ENCODE data around the gene CDON.

CDON gene

GRCh38 chr11:126082251-126083109 is 19.8 kb upstream of the CDON start:
- DNase-seq = no peak

DNA sequence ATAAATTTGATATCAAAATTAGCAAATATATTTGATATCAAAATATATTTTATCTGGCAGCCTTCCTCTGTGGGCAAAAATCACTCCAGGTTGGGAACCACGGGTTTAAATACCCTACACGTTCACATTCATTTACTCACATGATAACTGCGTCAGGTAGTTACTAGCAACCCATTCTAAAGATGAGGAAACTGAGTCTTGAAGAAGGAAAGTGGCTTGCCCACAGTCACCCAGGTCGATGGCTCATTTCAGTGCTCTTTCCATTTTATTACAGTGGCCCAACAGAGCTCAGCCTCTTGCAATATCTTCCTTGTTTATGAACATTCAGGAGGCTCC is 19.2 kb upstream of the CDON start:
- DNase-seq = no peak

DNA sequence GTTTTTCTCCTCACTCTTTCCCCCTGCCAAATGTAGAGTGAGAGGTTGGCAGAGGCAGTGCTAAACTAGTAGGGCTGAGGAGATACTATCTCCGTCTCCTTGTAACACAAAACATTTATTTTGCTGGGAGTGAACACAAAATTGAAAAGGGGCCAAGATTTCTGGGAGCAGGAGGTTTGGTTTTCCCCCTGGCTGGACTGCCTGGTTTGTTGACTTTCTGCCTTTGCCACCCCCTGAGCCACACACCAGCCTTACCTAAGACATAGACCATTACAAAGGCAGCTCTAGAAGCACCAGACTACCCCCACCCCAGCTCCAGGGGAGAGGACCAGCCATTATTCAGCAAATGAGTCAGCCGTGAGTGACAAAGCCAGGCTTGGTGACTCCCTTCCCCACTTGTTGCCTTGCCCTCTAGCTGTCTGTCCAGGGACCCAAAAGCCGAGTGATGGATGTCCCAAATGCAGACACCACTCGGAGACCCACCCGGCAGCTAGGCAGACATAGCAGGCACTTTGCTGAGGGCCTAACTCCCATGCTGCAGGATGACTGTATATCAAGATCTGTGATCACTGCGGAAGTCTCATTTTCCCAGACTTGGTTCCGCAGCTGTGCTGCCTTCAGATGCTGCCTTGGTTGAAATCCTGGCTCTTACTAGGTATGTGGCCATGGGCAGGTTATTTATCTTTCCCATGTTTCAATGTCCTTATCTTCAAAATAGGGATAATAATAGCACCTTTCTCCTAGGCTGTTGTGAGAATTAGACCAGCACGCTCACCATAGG is 17.7 kb upstream of the CDON start:
- no peak for DNase-seq

GRCh38 chr11:126079621-126080124 is 17.0 kb upstream of the CDON start:
- DNase-seq = no peak

- DNase-seq = no peak
These were observed 14.0 kb upstream of the CDON start for GRCh38 chr11:126076641-126077040.

- DNase-seq = peak in 1 of 5 experiments; percentile 37
These were observed 10.3 kb upstream of the CDON start for GRCh38 chr11:126072801-126073594.

DNA sequence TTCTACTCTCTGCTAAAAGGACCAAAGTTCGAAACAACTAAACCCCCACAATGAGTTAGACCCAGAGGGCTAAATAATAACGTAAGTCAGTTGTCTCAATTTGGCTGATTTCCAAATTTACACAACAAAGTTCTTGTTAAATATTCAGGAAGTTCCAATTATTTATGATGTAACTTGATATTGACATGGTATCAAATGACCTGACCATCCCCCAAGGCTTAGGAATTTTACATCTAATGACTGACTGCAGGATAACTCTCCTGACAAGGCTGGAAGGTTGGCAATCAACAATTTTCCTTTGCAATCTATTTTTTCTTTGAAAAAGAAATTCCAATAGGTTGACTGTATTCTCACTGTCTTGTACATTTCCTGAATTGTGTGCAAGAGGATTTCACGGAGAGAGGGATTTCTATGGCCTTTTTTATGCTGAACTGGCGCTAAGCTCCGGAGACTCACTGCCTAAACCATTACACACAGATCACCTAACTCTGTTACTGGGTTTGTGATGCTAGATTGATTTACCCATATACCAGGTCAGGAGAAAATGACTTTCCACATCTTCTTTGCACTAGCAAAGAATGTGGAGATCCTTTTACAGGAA is 9.6 kb upstream of the CDON start:
- no peak for DNase-seq

- DNase-seq = no peak
These were observed 814 bp upstream of the CDON start for GRCh38 chr11:126063507-126063852.

DNA sequence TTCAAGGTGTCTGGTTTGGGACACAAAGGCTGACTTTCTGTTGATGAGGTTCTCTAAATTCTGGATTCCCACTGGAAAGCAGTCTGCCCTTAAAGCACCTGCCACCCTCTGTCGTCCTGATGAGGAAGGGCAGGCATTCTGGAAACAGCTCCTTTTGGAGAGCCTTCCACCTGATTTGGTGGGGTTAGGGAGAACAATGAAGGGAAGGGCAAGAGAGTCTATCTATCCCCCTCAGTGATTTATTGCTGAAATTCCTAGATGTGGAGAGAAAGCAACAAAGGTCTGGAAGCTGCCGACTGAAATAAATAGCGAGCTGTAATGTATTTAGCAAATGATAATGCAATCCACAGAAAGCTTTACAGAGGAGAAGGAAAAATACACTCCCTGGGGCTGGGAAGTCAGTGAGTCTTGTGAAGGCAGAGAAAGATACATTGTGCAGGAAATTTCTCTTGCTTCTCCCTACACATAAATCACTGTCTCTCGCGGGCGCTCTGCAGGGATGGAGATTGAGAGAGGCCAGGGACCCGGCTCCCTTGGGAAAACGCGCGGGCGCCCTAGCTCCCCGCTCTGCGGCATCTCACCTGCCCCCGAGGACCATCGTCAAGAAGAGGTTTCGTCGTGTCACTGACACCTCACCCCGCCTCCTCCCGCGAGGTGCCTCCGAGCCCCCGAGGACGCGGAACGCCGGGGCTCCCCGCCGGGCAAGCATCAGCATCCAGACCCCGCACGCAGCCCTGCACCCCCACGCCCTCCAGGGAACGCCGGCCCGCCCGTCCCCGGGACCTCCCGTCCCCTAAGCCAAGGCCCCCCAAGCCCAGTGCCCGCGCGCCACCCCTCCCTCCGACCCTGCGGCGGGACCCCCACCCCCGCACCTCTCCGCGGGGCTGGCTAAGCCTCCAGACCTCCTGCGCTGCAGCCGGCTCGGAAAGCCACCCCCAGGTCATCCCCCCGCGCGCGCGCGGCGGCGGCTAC is 673 bp downstream of the CDON start:
- peak in 4 of 5 experiments; percentile 1 to 47 (median 18) for DNase-seq

DNA sequence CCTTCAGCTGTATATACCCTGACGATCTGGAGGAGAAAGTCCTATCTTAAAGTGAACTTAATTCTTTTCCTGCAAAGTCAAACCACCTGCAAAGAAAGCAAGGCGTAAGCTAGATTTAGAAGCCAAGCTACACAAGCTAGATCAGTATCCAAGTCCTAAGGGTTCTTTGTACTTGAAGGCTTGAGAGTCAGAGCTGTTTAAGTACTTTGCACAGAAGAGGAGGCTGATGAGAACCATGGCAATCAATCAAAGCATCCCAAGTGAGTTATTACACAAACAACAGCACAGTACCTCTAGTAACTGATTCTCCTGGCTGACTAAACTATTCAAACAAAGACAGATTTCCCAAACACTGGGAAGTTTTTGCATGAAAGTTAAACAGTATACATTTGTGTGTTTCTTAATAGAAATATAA is 1.9 kb downstream of the CDON start:
- DNase-seq = no peak

- DNase-seq = no peak
These were observed 3.4 kb downstream of the CDON start for GRCh38 chr11:126059238-126059781.

DNA sequence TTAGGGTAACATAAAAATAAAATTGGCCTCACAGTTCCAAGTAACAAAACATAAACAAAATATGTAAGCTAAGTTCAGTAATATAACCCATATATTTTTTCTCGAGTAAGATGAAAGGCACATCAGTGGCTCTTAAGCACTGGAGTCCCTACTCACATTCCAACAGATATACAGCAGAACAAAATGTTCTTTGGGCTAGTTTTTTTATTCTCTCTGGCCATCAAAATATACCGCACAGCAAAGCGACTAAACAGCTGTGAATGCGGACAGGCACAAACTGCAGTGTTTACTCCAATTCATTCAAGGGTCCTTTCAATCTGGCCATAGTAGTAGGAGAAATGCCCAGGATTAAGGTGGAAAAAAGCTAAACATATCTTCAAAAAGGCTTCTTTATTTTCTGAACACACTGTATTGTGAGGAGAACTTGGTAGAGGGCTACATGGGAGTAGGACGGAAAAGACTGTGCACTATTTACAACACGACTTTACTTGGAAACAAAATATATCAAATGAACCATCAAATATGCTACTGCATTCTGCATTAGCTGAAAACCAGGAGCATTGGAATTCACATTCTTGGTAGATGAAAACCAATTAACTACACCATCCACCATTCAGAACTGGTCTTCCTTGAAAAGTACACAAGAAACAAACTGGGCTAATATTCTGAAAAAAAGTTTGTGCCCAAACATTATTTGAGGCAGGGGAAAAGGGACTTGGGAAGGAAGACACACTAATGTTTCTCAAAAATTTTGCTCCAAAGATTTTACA is 4.4 kb downstream of the CDON start:
- no peak for DNase-seq

DNA sequence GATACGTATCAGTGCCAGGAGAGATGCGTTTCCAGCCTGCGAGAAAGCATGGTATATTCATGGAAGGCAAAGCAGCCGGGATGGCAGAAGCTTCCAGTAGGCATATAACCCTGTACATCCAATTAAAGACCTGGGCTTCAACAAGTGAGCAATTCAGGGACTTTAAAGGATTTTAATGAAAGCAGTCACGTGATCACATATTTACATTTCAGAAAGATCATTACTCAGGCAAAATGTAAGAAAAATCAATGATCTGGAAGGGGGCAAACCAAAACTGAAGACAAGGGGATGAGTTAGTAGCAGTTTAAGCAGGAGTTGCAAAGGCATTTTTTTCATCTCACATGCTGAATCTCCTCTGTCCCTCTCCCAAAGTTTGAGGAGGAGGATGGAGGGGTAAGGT is 7.8 kb downstream of the CDON start:
- no peak for DNase-seq

GRCh38 chr11:126054408-126054807 is 8.3 kb downstream of the CDON start:
- no peak for DNase-seq

GRCh38 chr11:126053415-126054286 is 9.0 kb downstream of the CDON start:
- DNase-seq = no peak

DNA sequence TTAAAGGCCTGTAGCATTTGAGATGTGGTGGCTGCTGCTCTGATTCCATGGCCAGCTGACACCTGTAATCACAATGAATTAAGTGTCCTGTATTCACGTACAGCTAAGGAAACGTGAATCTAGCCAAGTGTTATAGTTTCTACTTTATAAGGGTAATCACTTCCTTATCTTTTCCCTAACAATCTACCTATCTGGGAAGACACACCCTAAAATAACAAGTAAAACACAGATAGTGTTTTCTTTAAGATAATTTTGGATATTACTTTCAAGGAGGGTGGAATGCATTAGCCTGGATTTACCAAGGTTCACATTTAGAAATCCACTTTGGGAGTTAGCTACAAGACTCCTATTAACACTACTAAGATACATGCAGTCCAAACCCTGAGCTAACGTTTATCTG is 11.5 kb downstream of the CDON start:
- DNase-seq = no peak

DNA sequence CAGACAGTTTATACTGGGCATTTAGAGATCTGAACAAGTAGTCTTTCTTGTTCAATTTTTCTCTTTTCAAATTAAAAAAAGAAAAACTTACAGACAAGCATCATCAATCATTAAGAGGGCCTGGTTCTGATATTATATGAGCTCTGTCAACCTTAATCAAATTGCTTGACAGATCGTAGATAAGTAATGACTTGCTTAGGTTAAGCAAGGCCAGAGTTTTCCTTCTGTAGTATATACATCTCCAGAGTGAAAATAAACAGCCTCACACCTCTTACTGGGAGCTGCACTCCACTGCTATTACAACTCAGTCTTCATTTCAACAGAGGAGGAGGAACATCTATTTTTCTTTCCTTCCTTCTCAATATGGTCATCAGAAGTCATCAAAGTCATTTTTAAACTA is 13.5 kb downstream of the CDON start:
- no peak for DNase-seq

- no peak for DNase-seq
These were observed 14.5 kb downstream of the CDON start for GRCh38 chr11:126048197-126048596.

- DNase-seq = no peak
These were observed 16.0 kb downstream of the CDON start for GRCh38 chr11:126046570-126047195.

Measured in T-helper 2 cell (primary cell).